NCI-H524 (cell line): ENCODE results near the gene HDAC6.

ENCODE experiments used
- DNase-seq, 2 experiments: peaks; one replicate each; lab custom pipeline; 2025; lab: John Stamatoyannopoulos, UW

Gene HDAC6

GRCh38 chrX:48801280-48802088, at the start of gene HDAC6:
HDAC6 (plus strand) TSS chrX:48802067; CDS start chrX:48802693, 626 bp downstream.
- DNase-seq, result peak; percentile 99

GRCh38 chrX:48752498-48752897, 49.4 kb upstream of the HDAC6 start:
- DNase-seq, result no peak

DNA sequence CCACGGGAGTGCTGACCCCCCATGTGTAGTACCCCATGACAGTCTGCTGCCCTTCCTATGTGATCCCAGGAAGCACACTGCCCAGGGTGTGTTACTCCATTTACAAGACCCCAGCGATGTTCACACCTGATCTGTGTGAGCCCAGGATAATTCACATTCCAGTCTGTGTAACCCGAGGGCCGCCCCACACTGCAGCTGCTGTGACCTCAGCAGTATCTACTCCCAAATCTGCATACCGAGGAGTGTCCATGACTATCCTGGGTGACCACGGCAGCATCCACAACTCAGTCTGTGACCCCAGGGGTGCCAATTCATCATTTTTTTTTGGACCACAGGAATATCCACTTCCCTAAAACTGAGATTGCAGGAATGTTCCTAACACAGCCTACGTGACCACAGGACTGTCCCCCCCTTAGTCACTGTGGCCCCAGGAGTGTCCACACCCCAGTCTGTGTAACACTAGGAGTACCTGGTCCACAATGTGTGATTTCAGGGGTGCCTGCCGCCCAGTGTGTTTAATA, 48.1 kb upstream of the HDAC6 start:
- no peak for DNase-seq

DNA sequence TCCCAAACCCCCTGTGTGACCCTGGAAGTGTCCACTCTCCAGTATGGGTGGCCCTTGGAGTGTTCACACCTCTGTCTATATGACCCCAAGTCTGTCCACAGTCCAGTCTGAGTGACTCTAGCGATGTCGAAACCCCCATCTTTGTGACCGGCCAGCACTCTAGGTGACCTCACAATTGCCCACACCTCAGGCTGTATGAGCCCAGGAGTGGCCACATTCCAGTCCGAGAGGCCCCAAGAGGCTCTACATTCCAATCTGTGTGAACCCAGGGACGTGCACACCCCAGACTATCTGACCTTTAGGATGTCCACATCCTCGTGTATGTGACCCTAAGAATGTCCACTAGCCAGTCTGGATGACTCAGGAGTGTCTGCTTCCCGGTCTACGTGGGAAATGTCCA, 47.6 kb upstream of the HDAC6 start:
- no peak for DNase-seq

- peak in 1 of 2 experiments; percentile 54 for DNase-seq
Measured at GRCh38 chrX:48761674-48762471, 40.0 kb upstream of the HDAC6 start, which contains the start of gene GLOD5. GLOD5 (plus strand) TSS chrX:48761747; CDS start chrX:48761791, 44 bp downstream.

GRCh38 chrX:48769230-48769629, 32.6 kb upstream of the HDAC6 start:
- DNase-seq, result no peak

GRCh38 chrX:48770296-48770695, 31.6 kb upstream of the HDAC6 start:
- no peak for DNase-seq

GRCh38 chrX:48772602-48773001, 29.3 kb upstream of the HDAC6 start:
- DNase-seq, result no peak

- DNase-seq, result no peak
Measured at GRCh38 chrX:48776818-48777439, 24.9 kb upstream of the HDAC6 start.

DNA sequence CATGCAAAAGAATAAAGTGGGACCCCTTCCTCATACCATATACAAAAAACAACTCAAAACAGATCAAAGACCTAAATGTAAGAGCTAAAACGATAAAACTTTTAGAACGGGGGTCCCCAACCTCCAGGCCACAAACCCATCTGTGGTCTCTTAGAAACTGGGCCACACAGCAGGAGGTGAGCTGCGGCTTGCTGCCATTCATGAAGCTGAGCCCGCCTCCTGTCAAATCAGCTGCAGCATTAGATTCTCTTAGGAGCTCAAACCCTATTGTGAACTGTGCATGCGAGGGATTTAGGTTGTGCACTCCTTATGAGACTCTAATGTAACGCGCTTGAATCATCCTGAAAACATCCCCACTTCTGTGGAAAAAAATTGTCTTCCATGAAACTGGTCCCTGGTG, 22.5 kb upstream of the HDAC6 start:
- no peak for DNase-seq

GRCh38 chrX:48781705-48782104, 20.2 kb upstream of the HDAC6 start:
- no peak for DNase-seq

- no peak for DNase-seq
Measured at GRCh38 chrX:48782216-48782615, 19.7 kb upstream of the HDAC6 start.

GRCh38 chrX:48782795-48783194, 19.1 kb upstream of the HDAC6 start:
- DNase-seq, result no peak

DNA sequence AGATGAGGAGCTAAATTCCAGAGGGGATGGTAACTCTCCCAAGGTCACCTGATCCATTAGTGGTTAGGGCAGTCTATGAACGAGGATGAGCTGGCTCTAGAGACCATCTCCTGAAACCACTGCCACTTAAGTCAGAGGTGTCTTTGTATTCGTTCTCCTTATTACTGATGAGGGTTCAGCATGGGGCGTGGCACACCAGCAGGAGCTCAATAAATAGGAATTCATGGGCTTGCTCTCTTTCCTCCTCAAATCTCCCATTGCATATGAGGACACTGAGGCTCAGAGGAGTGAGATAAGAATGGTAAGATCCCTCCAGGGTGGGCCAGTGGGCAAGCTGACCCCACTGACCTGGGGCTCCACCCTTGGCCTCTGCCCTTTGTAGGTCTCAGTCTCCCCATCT, 17.1 kb upstream of the HDAC6 start:
- DNase-seq, result no peak

DNA sequence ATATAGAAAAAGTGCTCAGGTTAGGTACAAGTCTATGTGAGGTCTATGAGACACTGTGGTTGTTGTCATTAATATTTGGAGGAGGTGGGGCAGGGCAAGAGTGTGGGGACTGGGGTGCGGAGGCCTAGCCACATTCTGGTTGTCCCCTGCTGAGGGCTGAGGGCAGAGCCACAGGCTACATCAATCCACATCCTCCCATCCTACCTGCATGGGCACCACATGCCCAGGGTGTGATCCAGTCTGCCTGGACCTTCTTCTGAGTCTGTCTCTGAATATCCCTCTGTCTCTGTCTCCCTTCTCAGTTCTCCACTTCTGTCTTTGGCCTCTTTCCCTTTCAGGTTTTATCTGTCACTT, 16.7 kb upstream of the HDAC6 start:
- no peak for DNase-seq

DNA sequence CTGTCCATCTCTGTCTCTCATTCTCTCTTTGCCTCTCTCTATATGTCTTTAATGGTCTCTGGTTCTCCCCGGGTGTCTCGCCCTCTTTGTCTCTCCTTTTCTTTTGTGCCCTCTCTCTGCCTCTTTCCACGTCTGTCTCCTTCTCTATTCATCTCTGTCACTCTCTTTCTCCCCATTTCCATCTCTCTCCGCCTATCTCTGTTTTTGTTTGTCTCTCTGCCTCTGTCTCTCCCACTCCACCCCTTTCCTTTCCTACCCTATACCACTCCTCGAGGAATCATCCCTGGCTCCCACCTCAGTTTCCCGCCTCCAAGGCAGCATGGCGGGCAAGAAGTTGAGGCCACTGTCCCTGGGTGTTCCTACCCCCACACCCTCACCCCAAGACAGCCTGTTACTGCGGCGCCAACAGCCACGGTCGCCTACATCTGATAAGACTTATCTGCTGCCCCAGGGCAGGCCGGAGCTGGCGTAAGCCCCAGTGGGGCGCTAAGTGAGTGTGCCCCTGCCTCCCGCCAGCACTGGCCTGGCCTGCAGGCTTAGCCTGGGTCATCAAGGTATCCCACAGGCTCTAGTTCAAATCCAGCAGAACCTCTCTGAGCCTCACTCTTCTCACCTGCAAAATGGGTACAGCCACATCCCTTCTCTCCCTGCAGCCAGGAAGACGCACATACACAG, 16.2 kb upstream of the HDAC6 start:
- DNase-seq, result no peak

GRCh38 chrX:48786341-48786800, 15.5 kb upstream of the HDAC6 start, which contains the start of gene GATA1:
GATA1 (plus strand) TSS chrX:48786590; CDS start chrX:48791110, 4,520 bp downstream.
- DNase-seq, result no peak

GRCh38 chrX:48786825-48787504, 14.9 kb upstream of the HDAC6 start:
- no peak for DNase-seq

DNA sequence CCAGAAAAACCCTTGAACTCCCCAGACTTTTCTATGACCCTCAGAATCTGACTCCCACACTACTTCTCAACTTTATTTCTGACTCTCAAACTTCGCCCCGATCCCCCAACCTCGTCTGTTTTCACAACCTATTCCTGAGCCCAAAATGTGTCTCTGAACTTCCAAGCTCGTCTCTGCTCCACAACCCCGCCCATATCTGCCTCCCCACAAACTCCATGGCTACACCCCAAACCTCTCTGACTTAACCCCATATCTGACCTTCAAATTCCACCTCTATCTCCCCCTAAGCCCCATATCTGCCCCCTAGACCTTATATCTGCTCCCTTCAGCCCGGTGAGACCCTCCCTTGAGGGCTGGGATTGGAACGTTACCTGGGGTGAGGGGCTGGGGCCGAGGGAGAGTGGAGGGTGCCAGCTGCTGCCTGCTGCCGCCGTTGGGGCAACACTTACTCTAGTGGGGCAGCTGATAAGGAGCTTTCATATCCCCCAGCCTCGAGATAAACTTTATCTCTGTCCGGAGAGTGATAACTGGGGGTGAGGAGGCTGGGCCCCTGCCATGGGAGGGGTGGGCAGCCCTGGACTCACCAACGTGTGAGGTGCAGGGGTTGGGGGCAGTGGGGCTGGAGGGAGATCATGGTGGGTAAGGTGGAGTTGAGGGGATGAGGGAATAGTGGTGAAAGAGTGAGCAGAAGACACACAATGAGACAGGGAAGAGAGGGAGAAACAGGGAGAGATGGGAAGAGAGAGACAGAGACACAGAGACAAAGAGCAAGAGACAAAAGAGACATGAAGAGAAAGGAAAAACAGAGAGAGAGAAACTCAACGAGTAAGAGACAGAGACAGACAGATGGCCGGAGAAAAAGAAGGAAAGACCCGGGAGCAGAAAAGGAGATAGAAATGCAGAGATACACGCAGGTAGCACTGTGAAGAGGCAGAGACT, 14.1 kb upstream of the HDAC6 start:
- DNase-seq, result no peak
